ENCODE measurements around the gene FRMD1.

FRMD1 gene

GRCh38 chr6:168021581-168021980 lies 57.4 kb downstream of the FRMD1 start:
- H3K27ac ChIP-seq (ENCODE audit: low read depth, low read length), result no peak overlapping the region
- no peaks in the 10 kb centered on the region for H3K36me3 ChIP-seq (ENCODE audit: control insufficient read depth in 5 of 5, insufficient read depth in 5 of 5, low read length in 5 of 5)
- peaks cover 0 to 3% (median 2%) of the 10 kb centered on the region in 5 donors for H3K27me3 ChIP-seq (ENCODE audit: control insufficient read depth in 5 of 5, insufficient read depth in 4 of 5, low read length in 5 of 5)
- H3K4me3 ChIP-seq (ENCODE audit: low read depth in 1 of 5, low read length in 5 of 5), result no peak overlapping the region
- no peak overlapping the region for H3K9ac ChIP-seq (ENCODE audit: low read length in 5 of 5)
- H3K4me1 ChIP-seq (ENCODE audit: control insufficient read depth in 5 of 5, insufficient read depth in 5 of 5, low read length in 5 of 5), result peaks cover 0 to 15% (median 3%) of the 10 kb centered on the region in 5 donors
- no peaks in the 10 kb centered on the region for H3K9me3 ChIP-seq (ENCODE audit: control insufficient read depth in 5 of 5, low read length in 5 of 5)

GRCh38 chr6:168020242-168020641 lies 58.8 kb downstream of the FRMD1 start:
- Histone ChIP-seq H3K9ac (ENCODE audit: low read length in 5 of 5) (no peak overlapping the region), H3K27me3 (ENCODE audit: control insufficient read depth in 5 of 5, insufficient read depth in 4 of 5, low read length in 5 of 5) (peaks cover 0 to 4% (median 3%) of the 10 kb centered on the region in 5 donors), H3K4me1 (ENCODE audit: control insufficient read depth in 5 of 5, insufficient read depth in 5 of 5, low read length in 5 of 5) (peaks cover 0 to 18% (median 3%) of the 10 kb centered on the region in 5 donors), H3K36me3 (ENCODE audit: control insufficient read depth in 5 of 5, insufficient read depth in 5 of 5, low read length in 5 of 5) (no peaks in the 10 kb centered on the region), H3K9me3 (ENCODE audit: control insufficient read depth in 5 of 5, low read length in 5 of 5) (no peaks in the 10 kb centered on the region), H3K4me3 (ENCODE audit: low read depth in 1 of 5, low read length in 5 of 5) (no peak overlapping the region), H3K27ac (ENCODE audit: low read depth, low read length) (no peak overlapping the region)

GRCh38 chr6:168018664-168019063 lies 60.3 kb downstream of the FRMD1 start:
- no peak overlapping the region for H3K9ac ChIP-seq (ENCODE audit: low read length in 5 of 5)
- H3K4me1 ChIP-seq (ENCODE audit: control insufficient read depth in 5 of 5, insufficient read depth in 5 of 5, low read length in 5 of 5), result peaks cover 0 to 28% (median 0%) of the 10 kb centered on the region in 5 donors
- peaks cover 0 to 4% (median 3%) of the 10 kb centered on the region in 5 donors for H3K27me3 ChIP-seq (ENCODE audit: control insufficient read depth in 5 of 5, insufficient read depth in 4 of 5, low read length in 5 of 5)
- H3K4me3 ChIP-seq (ENCODE audit: low read depth in 1 of 5, low read length in 5 of 5), result no peak overlapping the region
- no peaks in the 10 kb centered on the region for H3K36me3 ChIP-seq (ENCODE audit: control insufficient read depth in 5 of 5, insufficient read depth in 5 of 5, low read length in 5 of 5)
- H3K9me3 ChIP-seq (ENCODE audit: control insufficient read depth in 5 of 5, low read length in 5 of 5), result no peaks in the 10 kb centered on the region
- no peak overlapping the region for H3K27ac ChIP-seq (ENCODE audit: low read depth, low read length)

GRCh38 chr6:168017629-168018028 lies 61.4 kb downstream of the FRMD1 start:
- Histone ChIP-seq H3K4me3 (ENCODE audit: low read depth in 1 of 5, low read length in 5 of 5) (no peak overlapping the region), H3K27ac (ENCODE audit: low read depth, low read length) (no peak overlapping the region), H3K4me1 (ENCODE audit: control insufficient read depth in 5 of 5, insufficient read depth in 5 of 5, low read length in 5 of 5) (peaks cover 0 to 34% (median 0%) of the 10 kb centered on the region in 5 donors)

GRCh38 chr6:168016721-168017525 lies 62.1 kb downstream of the FRMD1 start:
- Histone ChIP-seq H3K27me3 (ENCODE audit: control insufficient read depth in 5 of 5, insufficient read depth in 4 of 5, low read length in 5 of 5) (peaks cover 0 to 4% (median 3%) of the 10 kb centered on the region in 5 donors), H3K4me1 (ENCODE audit: control insufficient read depth in 5 of 5, insufficient read depth in 5 of 5, low read length in 5 of 5) (peaks cover 0 to 34% (median 0%) of the 10 kb centered on the region in 5 donors), H3K4me3 (ENCODE audit: low read depth in 1 of 5, low read length in 5 of 5) (no peak overlapping the region), H3K9ac (ENCODE audit: low read length in 5 of 5) (no peak overlapping the region), H3K9me3 (ENCODE audit: control insufficient read depth in 5 of 5, low read length in 5 of 5) (peaks cover 0 to 10% (median 7%) of the 10 kb centered on the region in 5 donors), H3K36me3 (ENCODE audit: control insufficient read depth in 5 of 5, insufficient read depth in 5 of 5, low read length in 5 of 5) (no peaks in the 10 kb centered on the region), H3K27ac (ENCODE audit: low read depth, low read length) (no peak overlapping the region)

More at GRCh38 chr6:168017629-168018028, 61.4 kb downstream of the FRMD1 start:
- Histone ChIP-seq H3K36me3 (ENCODE audit: control insufficient read depth in 5 of 5, insufficient read depth in 5 of 5, low read length in 5 of 5) (no peaks in the 10 kb centered on the region), H3K9ac (ENCODE audit: low read length in 5 of 5) (no peak overlapping the region), H3K9me3 (ENCODE audit: control insufficient read depth in 5 of 5, low read length in 5 of 5) (peaks cover 0 to 3% (median under 1%) of the 10 kb centered on the region in 5 donors), H3K27me3 (ENCODE audit: control insufficient read depth in 5 of 5, insufficient read depth in 4 of 5, low read length in 5 of 5) (peaks cover 0 to 4% (median 3%) of the 10 kb centered on the region in 5 donors)

- H3K4me1 ChIP-seq (ENCODE audit: control insufficient read depth in 5 of 5, insufficient read depth in 5 of 5, low read length in 5 of 5), result peaks cover 0 to 34% (median 0%) of the 10 kb centered on the region in 5 donors
- H3K27ac ChIP-seq (ENCODE audit: low read depth, low read length), result no peak overlapping the region
- H3K36me3 ChIP-seq (ENCODE audit: control insufficient read depth in 5 of 5, insufficient read depth in 5 of 5, low read length in 5 of 5), result no peaks in the 10 kb centered on the region
- peaks cover 0 to 4% (median 3%) of the 10 kb centered on the region in 5 donors for H3K27me3 ChIP-seq (ENCODE audit: control insufficient read depth in 5 of 5, insufficient read depth in 4 of 5, low read length in 5 of 5)
- H3K4me3 ChIP-seq (ENCODE audit: low read depth in 1 of 5, low read length in 5 of 5), result no peak overlapping the region
- no peak overlapping the region for H3K9ac ChIP-seq (ENCODE audit: low read length in 5 of 5)
- peaks cover 0 to 14% (median 11%) of the 10 kb centered on the region in 5 donors for H3K9me3 ChIP-seq (ENCODE audit: control insufficient read depth in 5 of 5, low read length in 5 of 5)
These were observed 62.8 kb downstream of the FRMD1 start for GRCh38 chr6:168016176-168016620.

GRCh38 chr6:168015482-168016175 lies 63.4 kb downstream of the FRMD1 start:
- Histone ChIP-seq H3K27ac (ENCODE audit: low read depth, low read length) (no peak overlapping the region), H3K9ac (ENCODE audit: low read length in 5 of 5) (no peak overlapping the region)

GRCh38 chr6:168015009-168015408 lies 64.0 kb downstream of the FRMD1 start:
- Histone ChIP-seq H3K36me3 (ENCODE audit: control insufficient read depth in 5 of 5, insufficient read depth in 5 of 5, low read length in 5 of 5) (no peaks in the 10 kb centered on the region), H3K27me3 (ENCODE audit: control insufficient read depth in 5 of 5, insufficient read depth in 4 of 5, low read length in 5 of 5) (peaks cover 0 to 4% (median 3%) of the 10 kb centered on the region in 5 donors), H3K9me3 (ENCODE audit: control insufficient read depth in 5 of 5, low read length in 5 of 5) (peaks cover 0 to 20% (median 15%) of the 10 kb centered on the region in 5 donors), H3K4me1 (ENCODE audit: control insufficient read depth in 5 of 5, insufficient read depth in 5 of 5, low read length in 5 of 5) (peaks cover 0 to 34% (median 0%) of the 10 kb centered on the region in 5 donors), H3K27ac (ENCODE audit: low read depth, low read length) (no peak overlapping the region), H3K4me3 (ENCODE audit: low read depth in 1 of 5, low read length in 5 of 5) (no peak overlapping the region), H3K9ac (ENCODE audit: low read length in 5 of 5) (no peak overlapping the region)

More at GRCh38 chr6:168015482-168016175, 63.4 kb downstream of the FRMD1 start:
- no peaks in the 10 kb centered on the region for H3K36me3 ChIP-seq (ENCODE audit: control insufficient read depth in 5 of 5, insufficient read depth in 5 of 5, low read length in 5 of 5)
- peaks cover 0 to 4% (median 3%) of the 10 kb centered on the region in 5 donors for H3K27me3 ChIP-seq (ENCODE audit: control insufficient read depth in 5 of 5, insufficient read depth in 4 of 5, low read length in 5 of 5)
- no peak overlapping the region for H3K4me3 ChIP-seq (ENCODE audit: low read depth in 1 of 5, low read length in 5 of 5)
- peaks cover 0 to 19% (median 11%) of the 10 kb centered on the region in 5 donors for H3K9me3 ChIP-seq (ENCODE audit: control insufficient read depth in 5 of 5, low read length in 5 of 5)
- peaks cover 0 to 34% (median 0%) of the 10 kb centered on the region in 5 donors for H3K4me1 ChIP-seq (ENCODE audit: control insufficient read depth in 5 of 5, insufficient read depth in 5 of 5, low read length in 5 of 5)

GRCh38 chr6:168014428-168014827 lies 64.6 kb downstream of the FRMD1 start:
- Histone ChIP-seq H3K4me1 (ENCODE audit: control insufficient read depth in 5 of 5, insufficient read depth in 5 of 5, low read length in 5 of 5) (peaks cover 0 to 34% (median 0%) of the 10 kb centered on the region in 5 donors), H3K27me3 (ENCODE audit: control insufficient read depth in 5 of 5, insufficient read depth in 4 of 5, low read length in 5 of 5) (peaks cover 0 to 4% (median 3%) of the 10 kb centered on the region in 5 donors), H3K9me3 (ENCODE audit: control insufficient read depth in 5 of 5, low read length in 5 of 5) (peaks cover 0 to 20% (median 15%) of the 10 kb centered on the region in 5 donors), H3K9ac (ENCODE audit: low read length in 5 of 5) (no peak overlapping the region), H3K4me3 (ENCODE audit: low read depth in 1 of 5, low read length in 5 of 5) (no peak overlapping the region), H3K27ac (ENCODE audit: low read depth, low read length) (no peak overlapping the region), H3K36me3 (ENCODE audit: control insufficient read depth in 5 of 5, insufficient read depth in 5 of 5, low read length in 5 of 5) (no peaks in the 10 kb centered on the region)
